HG03025 (cell line): ENCODE measurements around the gene KRTAP4-6.
"Not testable (repeated sequence)": the region's sequence is repeated elsewhere in the genome, so short reads cannot be mapped to it uniquely, and the experiment has no call there.

Experiments
- ATAC-seq: cut with Tn5 transposase; IDR thresholded peaks from one replicate; pipeline ENCODE4 v1.9.1; 2021; ENCODE audit warnings: mild to moderate bottlenecking, moderate library complexity; ENCODE audit not compliant: unreplicated experiment, low FRiP score

KRTAP4-6 gene

DNA sequence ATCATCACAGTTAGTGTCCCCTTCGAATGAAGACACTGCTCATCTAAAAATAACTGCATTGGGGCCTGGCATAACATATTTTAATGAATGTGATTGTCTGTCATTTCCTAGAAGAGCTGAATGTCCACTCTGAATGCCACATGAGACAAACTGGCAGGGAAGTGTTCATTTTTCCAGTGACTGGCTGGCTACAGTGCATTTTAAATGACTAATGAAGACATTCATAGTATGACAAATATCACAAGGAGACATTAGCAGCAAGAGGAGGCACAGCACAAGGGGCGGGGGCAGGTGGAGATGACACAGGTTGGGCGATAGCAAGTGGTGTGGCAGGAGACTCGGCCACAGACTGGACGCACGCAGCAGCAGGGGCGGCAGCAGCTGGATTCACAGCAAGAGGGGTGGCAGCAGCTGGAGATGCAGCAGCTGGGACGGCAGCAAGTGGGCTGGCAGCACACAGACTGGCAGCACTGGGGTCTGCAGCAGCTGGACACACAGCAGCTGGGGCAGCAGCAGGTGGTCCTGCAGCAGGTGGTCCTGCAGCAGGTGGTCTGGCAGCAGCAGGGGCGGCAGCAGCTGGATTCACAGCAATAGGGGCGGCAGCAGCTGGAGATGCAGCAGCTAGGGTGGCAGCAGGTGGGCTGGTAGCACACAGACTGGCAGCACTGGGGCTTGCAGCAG lies 8.8 kb upstream of the KRTAP4-6 start:
- ATAC-seq: not testable (repeated sequence)

DNA sequence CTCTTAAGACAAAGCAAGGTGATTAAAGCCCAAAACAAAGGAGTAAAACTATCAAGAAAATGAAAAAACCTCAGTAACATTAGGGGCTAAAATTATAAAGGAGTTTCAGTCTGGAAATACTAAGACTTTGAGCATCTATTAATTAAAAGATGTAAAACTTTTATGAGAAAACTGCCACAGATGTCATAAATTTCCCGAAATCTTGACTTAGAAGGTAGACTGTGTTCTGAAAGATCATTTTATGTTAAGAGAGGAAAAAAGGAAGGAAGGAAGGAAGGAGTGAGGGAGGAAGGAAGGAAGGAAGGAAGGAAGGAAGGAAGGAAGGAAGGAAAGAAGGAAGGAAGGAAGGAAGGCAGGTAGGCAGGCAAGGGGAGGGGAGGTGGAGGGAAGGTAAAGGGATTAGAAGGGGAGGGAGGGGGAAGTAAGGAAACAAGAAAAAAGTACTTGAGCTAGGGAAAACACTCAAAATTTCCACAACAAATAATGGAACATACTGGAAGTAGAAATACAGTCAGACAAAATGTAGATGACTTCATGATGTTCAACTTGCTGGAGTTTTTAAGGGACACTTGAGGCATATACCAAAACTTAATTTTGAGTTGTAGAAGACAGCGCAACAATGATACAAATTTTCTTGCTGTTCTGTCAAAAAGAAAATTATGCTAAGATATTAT lies 7.3 kb upstream of the KRTAP4-6 start:
- ATAC-seq: no peak

DNA sequence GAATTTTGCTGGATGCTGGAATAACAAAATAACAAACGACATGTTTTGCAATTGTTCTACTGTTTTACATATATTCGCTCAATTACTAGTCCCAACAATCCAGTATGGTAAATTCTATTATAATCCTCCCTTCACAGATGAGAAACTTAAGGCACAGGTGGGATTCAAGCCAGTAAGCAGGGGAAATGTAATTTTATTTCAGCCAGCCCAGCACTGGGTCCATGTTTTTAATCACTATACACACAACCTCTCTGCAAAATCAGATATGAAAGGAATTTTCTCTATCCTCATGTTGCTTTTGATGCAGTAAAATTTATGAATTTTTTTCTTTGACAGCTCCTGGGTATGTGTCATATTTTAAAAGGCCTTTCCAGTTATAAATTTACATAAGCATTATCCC lies 4.9 kb upstream of the KRTAP4-6 start:
- ATAC-seq: no peak

DNA sequence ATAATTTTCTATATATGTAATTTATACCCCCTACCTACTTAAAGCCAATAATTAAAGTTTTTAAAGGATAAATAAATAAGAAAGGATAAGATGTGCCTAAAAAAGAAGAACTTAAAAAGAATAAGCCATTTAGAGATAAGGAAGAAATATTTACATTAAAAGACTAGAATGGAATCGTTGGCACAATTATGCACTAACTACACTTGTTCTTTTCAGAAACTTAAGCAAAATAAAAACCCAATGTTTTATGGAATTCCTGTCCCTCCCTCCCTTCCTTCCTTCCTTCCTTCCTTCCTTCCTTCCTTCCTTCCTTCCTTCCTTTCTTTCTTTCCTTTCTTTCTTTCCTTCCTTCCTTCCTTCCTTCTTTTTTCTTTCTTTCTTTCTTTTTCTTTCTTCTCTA lies 4.5 kb upstream of the KRTAP4-6 start:
- no peak for ATAC-seq

DNA sequence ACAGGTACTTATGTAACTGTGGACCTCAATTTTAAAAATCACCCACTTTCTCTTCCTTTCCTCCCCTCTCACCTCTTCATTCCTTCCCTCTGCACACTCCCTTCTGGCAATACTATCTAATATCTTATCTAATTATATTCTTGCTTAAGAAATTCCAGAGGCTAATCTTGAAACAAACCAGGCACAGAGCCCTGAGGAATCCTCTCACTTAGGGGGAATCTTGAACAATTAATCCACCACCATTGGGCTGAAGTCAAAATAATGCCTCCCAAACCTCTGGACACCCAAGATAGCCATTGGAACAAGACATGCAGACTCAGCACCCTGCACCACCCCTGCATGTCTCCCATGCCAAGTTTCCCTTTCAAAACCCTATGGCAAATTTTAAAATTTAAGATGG lies 1.0 kb upstream of the KRTAP4-6 start:
- no peak for ATAC-seq

DNA sequence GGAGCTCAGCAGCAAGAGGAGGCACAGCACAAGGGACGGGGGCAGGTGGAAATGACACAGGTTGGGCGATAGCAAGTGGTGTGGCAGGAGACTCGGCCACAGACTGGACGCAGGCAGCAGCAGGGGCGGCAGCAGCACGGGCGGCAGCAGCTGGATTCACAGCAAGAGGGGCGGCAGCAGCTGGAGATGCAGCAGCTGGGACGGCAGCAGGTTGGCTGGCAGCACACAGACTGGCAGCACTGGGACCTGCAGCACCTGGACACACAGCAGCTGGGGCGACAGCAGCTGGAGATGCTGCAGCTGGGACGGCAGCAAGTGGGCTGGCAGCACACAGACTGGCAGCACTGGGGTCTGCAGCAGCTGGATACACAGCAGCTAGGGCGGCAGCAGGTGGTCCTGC lies 479 bp downstream of the KRTAP4-6 start:
- ATAC-seq: not testable (repeated sequence)

DNA sequence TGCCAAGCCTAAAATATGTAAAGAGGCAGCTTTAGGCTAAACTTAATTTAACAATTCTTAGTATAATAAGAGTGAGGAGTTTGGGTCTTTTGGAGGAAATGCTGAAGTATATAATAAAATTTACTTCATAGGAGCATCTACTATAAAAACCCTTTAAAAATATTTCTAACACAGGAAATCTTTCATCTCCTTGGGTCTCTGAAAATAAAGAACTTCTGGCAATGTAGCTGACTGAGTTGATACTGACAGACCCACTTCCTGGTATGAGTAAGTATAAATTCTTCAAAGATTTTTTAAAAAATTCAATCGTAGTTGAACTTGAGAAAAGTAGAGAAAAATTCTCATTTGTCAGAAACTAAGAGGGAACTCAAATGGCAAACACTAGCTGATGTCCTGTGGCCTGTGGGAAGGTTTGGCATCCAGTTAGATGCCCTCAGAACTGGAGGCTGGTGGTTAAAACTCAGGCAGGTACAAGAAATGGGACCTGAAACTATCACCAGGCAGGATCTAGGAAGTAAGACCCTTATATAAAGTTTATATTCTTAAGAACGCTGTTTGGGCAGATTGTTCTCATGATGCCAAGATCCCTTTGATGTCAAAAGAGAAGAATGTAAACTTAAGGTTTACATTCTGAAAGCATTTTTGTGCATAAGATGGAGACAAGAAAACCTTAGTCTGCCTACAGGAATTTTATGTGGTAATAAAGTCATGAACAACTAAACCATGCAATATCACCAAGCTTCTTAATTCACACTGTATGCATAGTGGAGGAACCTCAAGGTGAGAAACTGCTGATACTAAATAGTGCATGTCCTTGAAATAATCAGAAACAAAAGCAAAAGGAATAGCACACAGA lies 6.2 kb downstream of the KRTAP4-6 start:
- ATAC-seq: no peak

DNA sequence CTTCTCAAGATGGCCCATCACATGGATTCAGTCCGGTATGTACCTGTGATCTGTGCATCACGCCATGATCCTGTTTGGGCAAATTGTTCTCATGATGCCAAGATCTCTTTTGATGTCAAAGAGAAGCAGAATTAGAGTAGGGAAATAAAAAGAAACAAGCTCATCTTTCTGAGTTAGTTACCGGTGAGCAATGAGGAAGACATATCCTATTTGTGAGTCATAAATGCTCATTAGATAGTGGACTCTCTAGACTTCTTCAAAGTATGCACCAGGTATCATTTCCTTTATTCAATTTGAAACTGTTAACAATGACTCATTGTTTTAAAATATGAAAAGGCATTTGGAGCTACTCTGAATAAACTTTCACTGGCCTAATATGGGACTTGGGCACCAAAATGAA lies 8.4 kb downstream of the KRTAP4-6 start:
- no peak for ATAC-seq

DNA sequence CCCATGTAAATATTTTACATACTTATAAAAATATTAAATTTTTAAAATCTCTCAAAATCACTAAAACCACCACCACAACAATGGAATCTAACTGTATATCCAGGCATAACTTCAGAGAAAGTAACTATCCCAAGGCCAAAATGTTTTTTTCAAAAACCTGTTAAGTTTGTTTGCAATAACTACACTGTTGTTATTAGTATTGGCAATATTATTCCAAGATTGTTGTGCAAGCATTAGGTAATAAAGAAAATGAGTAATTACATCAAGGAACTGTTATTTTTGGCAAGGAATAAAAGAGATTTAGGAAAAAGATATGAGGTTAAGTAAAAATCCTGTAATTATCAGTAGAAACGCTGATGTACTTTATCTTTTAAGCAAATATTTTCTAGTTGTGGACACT lies 13.0 kb downstream of the KRTAP4-6 start:
- ATAC-seq: no peak

DNA sequence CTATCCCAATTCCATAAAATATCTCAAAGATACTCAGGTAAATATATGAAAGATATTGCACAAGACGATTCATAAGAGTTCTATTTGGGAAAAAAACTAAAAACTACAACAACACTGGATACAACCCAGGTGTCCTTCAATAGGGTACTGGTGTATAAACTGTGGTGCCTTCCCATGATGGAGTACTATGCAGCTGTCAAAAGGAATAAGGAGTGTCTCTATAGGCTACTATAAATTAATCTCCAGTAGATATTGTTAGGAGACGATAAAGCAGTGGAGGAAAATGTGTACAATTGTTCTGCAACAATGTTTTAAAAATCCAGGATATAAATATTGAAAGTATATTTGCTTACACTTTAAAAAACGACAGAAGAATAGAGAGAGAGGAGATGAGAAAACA lies 13.9 kb downstream of the KRTAP4-6 start:
- ATAC-seq: no peak

DNA sequence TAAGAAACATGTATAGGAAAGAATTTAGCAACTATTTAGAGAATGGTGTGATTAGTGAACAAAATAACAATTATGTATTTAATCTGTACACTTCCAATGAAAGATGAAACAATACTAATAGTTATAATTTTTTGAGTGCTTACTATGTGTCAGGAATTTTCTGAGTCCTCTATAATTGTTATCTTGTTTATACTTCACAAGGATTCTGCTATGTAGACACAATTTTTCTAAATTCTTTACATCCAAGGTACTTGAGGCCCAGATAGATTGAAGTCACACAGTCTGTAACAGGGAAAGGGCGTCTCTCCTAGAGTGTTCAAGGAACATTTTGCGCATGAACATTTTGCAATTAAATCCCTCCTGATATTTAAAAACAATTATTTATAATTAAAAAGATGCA lies 15.3 kb downstream of the KRTAP4-6 start:
- ATAC-seq: no peak

DNA sequence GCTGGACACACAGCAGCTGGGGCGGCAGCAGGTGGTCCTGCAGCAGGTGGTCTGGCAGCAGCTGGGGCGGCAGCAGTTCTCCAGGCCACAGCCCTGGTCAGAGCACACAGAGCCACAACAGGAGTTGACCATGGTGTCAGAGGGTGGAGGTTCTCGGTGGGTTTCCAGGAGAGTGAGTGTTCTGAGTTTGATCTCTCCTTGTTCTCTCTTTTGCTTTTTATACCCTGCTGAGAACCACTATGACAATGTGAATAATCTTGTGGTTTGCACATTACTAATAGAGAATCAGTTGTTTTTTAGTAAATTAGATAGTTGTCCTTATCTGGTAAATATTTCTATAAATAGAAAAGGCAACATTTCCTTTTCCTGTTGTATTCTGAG lies 16.4 kb downstream of the KRTAP4-6 start, which contains the start of gene KRTAP4-12:
Gene KRTAP4-12, minus strand, starts transcription at position 192 of the 381 bp plus-strand sequence. Its CDS starts 60 bp downstream, at position 132.
- ATAC-seq: not testable (repeated sequence)

DNA sequence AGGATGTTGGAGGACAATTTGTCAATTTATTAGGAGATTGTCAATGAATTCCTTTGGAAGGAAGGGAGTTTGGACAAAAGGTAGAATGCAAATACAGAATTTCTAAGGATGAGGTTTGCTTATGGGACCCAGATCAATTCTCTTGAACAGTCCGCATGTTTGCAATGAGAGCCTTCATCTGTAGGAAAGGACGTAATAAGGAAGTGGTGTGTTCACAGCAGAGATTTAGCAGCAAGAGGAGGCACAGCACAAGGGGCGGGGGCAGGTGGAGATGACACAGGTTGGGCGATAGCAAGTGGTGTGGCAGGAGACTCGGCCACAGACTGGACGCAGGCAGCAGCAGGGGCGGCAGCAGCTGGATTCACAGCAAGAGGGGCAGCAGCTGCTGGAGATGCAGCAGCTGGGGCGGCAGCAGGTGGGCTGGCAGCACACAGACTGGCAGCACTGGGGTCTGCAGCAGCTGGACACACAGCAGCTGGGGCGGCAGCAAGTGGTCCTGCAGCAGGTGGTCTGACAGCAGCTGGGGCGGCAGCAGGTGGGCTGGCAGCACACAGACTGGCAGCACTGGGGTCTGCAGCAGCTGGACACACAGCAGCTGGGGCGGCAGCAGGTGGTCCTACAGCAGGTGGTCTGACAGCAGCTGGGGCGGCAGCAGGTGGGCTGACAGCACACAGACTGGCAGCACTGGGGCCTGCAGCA lies 16.9 kb downstream of the KRTAP4-6 start:
- ATAC-seq: not testable (repeated sequence)

DNA sequence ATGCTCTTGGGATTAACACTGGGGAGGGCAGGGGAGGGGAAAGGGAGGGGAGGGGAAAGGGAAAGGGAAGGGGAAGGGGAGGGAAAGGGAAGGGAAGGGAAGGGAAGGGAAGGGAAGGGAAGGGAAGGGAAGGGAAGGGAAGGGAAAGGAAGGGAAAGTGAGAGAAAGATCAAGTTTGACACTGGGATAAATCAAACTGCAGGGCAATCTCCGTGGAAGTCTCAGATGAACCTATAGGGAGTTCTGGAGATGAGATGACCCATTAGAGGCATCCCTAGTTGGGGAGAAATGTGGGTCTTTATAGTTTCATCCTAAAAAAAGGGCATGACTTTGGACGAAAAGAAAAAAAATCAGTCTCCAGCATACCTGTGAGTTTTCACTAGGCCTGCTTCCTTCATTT lies 18.6 kb downstream of the KRTAP4-6 start:
- ATAC-seq: no peak

DNA sequence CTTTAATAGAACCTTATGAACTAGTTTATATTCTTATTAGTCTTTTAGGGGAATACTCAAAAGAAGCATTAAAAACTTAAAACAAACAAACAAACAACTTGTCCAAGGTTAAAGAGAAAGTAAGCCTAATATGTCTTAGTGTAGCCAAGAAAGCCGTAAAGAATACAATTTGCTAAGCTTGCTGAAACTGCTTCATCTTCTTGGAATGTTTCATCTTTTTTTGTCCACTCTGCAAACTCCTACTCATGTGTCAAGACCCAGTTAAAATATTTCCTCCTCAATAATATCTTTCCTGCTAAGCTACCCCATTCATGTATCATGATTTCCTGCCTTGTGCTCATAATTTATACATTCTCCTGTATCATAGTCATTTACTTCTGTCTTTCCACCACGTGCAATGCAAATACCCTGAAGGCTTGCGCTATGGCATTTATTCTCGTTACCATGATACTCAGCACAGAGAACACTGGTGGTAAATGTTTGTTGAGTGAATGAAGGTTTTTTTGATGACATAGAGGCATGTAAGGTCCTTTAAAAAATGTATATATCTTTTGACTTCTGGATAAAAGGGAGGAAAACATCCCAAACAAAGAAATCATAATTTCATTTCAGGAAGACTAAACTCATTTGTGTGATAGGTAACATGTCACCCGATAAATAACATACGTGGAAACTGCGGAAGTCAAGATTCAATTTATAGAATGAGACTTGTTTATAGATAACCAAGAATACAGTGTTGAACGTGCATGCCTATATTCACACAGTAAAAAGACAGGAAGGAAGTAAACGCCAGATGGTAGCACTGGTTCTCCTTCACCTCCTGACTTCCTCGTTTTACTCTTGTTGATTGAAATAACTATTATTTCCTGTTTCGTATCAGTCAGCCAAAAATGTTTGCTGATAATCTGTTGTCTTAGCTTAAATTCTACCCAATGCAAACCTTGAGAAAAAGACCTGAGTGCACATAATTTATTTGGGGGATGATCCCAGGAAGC lies 20.4 kb downstream of the KRTAP4-6 start:
- not testable (repeated sequence) for ATAC-seq

DNA sequence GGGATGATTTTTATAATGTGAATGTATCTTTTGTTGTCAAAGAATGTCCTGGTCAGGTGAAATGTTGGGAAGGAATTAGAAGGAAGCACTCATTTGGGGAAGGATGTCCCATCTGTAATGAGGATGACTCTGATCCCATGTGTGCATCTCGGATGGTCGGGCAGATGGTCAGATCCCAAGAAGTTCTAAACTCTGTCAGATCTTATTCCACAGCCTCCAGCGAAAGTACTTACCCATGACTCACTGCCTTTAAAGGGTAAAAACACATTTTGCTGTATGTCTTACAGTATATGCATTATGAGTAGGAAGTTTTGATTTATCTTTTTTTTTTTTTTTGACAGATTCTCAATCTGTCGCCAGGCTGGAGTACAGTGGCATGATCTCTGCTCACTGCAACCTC lies 21.6 kb downstream of the KRTAP4-6 start:
- no peak for ATAC-seq

DNA sequence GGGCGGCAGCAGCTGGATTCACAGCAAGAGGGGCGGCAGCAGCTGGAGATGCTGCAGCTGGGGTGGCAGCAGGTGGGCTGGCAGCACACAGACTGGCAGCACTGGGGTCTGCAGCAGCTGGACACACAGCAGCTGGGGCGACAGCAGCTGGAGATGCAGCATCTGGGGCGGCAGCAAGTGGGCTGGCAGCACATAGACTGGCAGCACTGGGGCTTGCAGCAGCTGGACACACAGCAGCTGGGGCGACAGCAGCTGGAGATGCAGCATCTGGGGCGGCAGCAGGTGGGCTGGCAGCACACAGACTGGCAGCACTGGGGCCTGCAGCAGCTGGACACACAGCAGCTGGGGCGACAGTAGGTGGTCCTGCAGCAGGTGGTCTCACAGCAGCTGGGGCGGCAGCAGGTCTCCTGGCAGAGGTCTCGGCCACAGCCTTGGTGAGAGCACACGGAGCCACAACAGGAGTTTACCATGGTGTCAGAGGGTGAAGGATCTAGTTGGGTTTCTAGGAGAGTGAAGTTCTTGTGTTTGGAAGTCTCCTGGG lies 22.4 kb downstream of the KRTAP4-6 start, which contains the start of gene KRTAP4-11:
Gene KRTAP4-11, minus strand, starts transcription at position 528 of the 541 bp plus-strand sequence. Its CDS starts 58 bp downstream, at position 470.
- not testable (repeated sequence) for ATAC-seq

DNA sequence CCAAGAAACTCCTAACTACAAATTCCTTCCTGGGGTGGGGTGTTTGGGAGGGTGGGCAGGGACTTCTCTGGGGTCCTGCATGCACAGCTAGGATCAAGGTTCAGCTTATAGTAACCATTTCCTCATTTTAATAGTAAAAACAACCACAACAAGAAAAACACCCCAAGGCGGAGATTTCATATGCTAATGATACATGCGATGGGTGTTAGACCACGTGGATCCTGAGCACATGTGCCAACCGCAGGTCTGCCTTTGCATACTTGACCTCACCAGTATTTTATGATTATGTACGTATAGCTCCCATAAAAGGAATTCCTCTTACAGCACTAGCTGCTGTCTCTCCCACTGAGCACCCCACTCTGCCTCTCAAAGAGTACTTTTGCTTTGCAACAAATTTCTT lies 24.0 kb downstream of the KRTAP4-6 start:
- ATAC-seq: no peak
